Activated CD4-positive, alpha-beta T cell treated with anti-CD3 and anti-CD28 coated beads, Interleukin-2, amount 10 ng/mL, durations not matched to agents 24 days and 14 days (primary cell): ENCODE data around the gene PKP1. TPM values are rescaled to one million over a fixed set of nuclear protein-coding genes. Genes with fewer than 3 reads are reported as not detected.

Experiments
- total RNA-seq: library from RNA; stranded (reverse); gene quantifications from 2 replicates; pipeline ENCODE4 v1.2.3, GENCODE V29; 2022

PKP1 gene
- total RNA-seq, 1 donor from 2014 or later: not detected

Other genes with a start within 250 kb of the PKP1 start
- not detected in 2 replicates for gene CACNA1S, start 171.1 kb upstream of the PKP1 start, total RNA-seq
- gene ASCL5, start 156.3 kb upstream of the PKP1 start, total RNA-seq: not detected in 2 replicates
- gene TMEM9, start 129.0 kb upstream of the PKP1 start, total RNA-seq: 11.3 and 13.5 TPM in 2 replicates
- gene IGFN1, start 92.7 kb upstream of the PKP1 start, total RNA-seq: not detected in 2 replicates
- not detected in 2 replicates for gene TNNT2, start 94.2 kb downstream of the PKP1 start, total RNA-seq
- gene LAD1, start 115.8 kb downstream of the PKP1 start, total RNA-seq: not detected in 2 replicates
- gene TNNI1, start 138.2 kb downstream of the PKP1 start, total RNA-seq: not detected in 2 replicates
- 11.7 and 12.0 TPM in 2 replicates for gene PHLDA3, start 185.7 kb downstream of the PKP1 start, total RNA-seq
- 59.0 and 60.6 TPM in 2 replicates for gene CSRP1, start 223.6 kb downstream of the PKP1 start, total RNA-seq